Measurements from ENCODE around the gene EPG5. TPM values are rescaled to one million over a fixed set of nuclear protein-coding genes. Genes with fewer than 3 reads are reported as not detected.

EPG5 gene
- total RNA-seq, 6 experiments from 2014 or later = 11.6 to 15.2 (median 12.4) TPM

- ATAC-seq = peak; percentile 91 to 97 (median 96)
- H3K27ac ChIP-seq = no peak overlapping the region
- peak; percentile 89 to 91 (median 91) for DNase-seq
- intact Hi-C loops (cut with DNase I) = no loop called here
- no peaks in the 10 kb centered on the region for H3K9me3 ChIP-seq
- no peak for TF ChIP-seq CTCF (IDR thresholded peaks at IDR 0.05)
- TF ChIP-seq POLR2A (IDR thresholded peaks at IDR 0.05) = no peak
- 19% methylated on average over 4 of the region's 4 CpGs for WGBS (ENCODE audit: insufficient coverage, low coverage, low lambda C conversion rate, missing lambda C conversion rate)
- peaks cover 9 to 61% (median 22%) of the 10 kb centered on the region in 4 donors for H3K36me3 ChIP-seq
- H3K4me1 ChIP-seq = peaks cover 0 to 9% (median 4%) of the 10 kb centered on the region in 4 donors
- no peaks in the 10 kb centered on the region for H3K27me3 ChIP-seq
- no peak overlapping the region for H3K4me3 ChIP-seq
Observed at GRCh38 chr18:45920367-45920766, 46.8 kb downstream of the EPG5 start.

GRCh38 chr18:45916302-45916701 is 50.8 kb downstream of the EPG5 start:
- TF ChIP-seq CTCF (IDR thresholded peaks at IDR 0.05) (peak in 3 of 4 donors; percentile 17 to 25 (median 25)), POLR2A (IDR thresholded peaks at IDR 0.05) (no peak)
- peaks cover 5 to 63% (median 19%) of the 10 kb centered on the region in 4 donors for H3K36me3 ChIP-seq
- peak; percentile 23 to 46 (median 33) for ATAC-seq

GRCh38 chr18:45913276-45913675 is 53.9 kb downstream of the EPG5 start:
- Histone ChIP-seq H3K9me3 (no peaks in the 10 kb centered on the region), H3K27me3 (no peaks in the 10 kb centered on the region), H3K4me3 (no peak overlapping the region), H3K4me1 (no peaks in the 10 kb centered on the region), H3K36me3 (peaks cover 10 to 78% (median 28%) of the 10 kb centered on the region in 4 donors), H3K27ac (no peak overlapping the region)
- intact Hi-C loops (cut with DNase I) = no loop called here
- DNase-seq = no peak
- TF ChIP-seq POLR2A (IDR thresholded peaks at IDR 0.05) = no peak
- TF ChIP-seq CTCF (IDR thresholded peaks at IDR 0.05) = no peak
- 78% methylated on average over 3 of the region's 4 CpGs for WGBS (ENCODE audit: insufficient coverage, low coverage, low lambda C conversion rate, missing lambda C conversion rate)
- ATAC-seq = no peak

More at GRCh38 chr18:45916302-45916701, 50.8 kb downstream of the EPG5 start:
- no peak for DNase-seq
- no peak overlapping the region for H3K27ac ChIP-seq
- intact Hi-C loops (cut with DNase I) = no loop called here
- 85% methylated on average over 8 of the region's 8 CpGs for WGBS (ENCODE audit: insufficient coverage, low coverage, low lambda C conversion rate, missing lambda C conversion rate)
- no peaks in the 10 kb centered on the region for H3K27me3 ChIP-seq
- H3K4me1 ChIP-seq = peaks cover 0 to 9% (median 4%) of the 10 kb centered on the region in 4 donors
- no peaks in the 10 kb centered on the region for H3K9me3 ChIP-seq
- no peak overlapping the region for H3K4me3 ChIP-seq

GRCh38 chr18:45910405-45911023 is 56.6 kb downstream of the EPG5 start:
- intact Hi-C loops (cut with DNase I) = no loop called here
- ATAC-seq = peak; percentile 94 to 96 (median 96)
- WGBS (ENCODE audit: insufficient coverage, low coverage, low lambda C conversion rate, missing lambda C conversion rate) = 39% methylated on average over 3 of the region's 4 CpGs
- H3K9me3 ChIP-seq = no peaks in the 10 kb centered on the region
- no peaks in the 10 kb centered on the region for H3K4me1 ChIP-seq
- peak; percentile 54 to 66 (median 62) for DNase-seq
- H3K36me3 ChIP-seq = peaks cover 9 to 81% (median 28%) of the 10 kb centered on the region in 4 donors
- no peaks in the 10 kb centered on the region for H3K27me3 ChIP-seq
- H3K27ac ChIP-seq = no peak overlapping the region
- no peak for TF ChIP-seq POLR2A (IDR thresholded peaks at IDR 0.05)
- peak; percentile 59 to 91 (median 83) for TF ChIP-seq CTCF (IDR thresholded peaks at IDR 0.05)
- H3K4me3 ChIP-seq = no peak overlapping the region
